Activated CD8-positive, alpha-beta memory T cell treated with anti-CD3 and anti-CD28 coated beads, Interleukin-2, amount 50 U/mL, for 4 hours (primary cell): ENCODE results near the gene IFNGR1.
"Not testable (repeated sequence)": the region's sequence is repeated elsewhere in the genome, so short reads cannot be mapped to it uniquely, and the experiment has no call there.

Source experiments
- DNase-seq: peaks from one replicate; pipeline ENCODE4 v3.0.0-alpha.2; 2020

Gene IFNGR1

DNA sequence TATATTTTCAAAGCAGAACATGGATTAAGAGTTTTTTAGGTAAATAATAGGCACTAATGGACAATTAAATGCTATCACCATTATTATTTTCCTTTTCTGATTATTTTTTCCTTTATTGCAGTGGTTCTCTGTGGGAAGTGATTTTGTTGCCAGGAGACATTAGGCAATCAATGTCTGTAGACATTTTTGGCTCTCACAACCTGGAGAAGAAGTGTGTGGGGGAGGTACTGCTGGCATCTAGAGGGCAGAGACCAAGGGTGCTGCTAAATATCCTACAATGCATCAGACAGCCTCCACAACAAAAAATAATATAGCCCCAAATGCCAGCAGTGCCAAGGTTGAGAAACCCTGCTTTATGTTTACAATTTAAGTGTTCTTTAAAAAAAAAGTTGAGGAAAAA is 8.3 kb downstream of the IFNGR1 start:
- DNase-seq, result no peak

DNA sequence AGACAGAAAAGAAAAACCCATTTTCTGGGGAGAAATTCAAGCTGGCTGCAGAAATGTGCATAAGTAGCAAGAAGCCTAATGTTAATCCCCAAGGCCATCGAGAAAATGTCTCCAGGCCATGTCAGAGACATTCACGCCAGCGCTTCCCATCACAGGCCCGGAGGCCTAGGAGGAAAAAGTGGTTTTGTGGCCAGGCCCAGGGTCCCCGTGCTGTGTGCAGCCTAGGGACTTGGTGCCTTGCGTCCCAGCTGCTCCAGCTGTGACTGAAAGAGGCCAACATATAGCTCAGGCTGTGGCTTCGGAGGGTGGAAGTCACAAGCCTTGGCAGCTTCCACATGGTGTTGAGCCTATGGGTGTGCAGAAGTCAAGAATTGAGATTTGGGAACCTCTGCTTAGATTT is 10.9 kb downstream of the IFNGR1 start:
- no peak for DNase-seq

DNA sequence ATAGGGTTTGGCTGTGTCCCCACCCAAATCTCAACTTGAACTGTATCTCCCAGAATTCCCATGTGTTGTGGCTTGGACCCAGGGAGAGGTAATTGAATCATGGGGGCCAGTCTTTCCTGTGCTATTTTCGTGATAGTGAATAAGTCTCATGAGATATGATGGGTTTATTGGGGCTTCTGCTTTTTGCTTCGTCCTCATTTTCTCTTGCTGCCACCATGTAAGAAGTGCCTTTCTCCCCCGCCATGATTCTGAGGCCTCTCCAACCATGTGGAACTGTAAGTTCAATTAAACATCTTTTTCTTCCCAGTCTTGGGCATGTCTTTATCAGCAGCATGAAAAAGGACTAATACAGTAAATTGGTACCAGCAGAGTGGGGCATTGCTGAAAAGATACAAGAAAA is 11.7 kb downstream of the IFNGR1 start:
- DNase-seq, result not testable (repeated sequence)

DNA sequence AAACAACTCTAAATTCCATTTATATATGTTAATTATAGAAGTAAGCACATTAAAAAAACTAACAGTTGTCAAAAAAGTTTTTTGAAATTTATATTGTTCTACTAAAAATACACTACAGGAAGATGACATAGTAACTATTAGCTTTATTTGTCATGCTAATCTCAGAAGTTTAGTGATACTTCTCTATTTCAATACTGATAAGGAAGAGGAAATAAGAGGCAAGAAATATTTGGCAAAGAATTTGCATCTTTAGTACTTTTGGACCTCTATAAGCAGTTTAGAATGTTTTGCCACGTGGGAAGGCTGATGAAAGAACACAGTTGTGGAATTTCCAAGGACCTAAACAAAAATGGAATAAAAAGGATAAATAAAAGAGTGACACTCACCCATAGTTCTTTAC is 12.6 kb downstream of the IFNGR1 start:
- DNase-seq, result no peak

DNA sequence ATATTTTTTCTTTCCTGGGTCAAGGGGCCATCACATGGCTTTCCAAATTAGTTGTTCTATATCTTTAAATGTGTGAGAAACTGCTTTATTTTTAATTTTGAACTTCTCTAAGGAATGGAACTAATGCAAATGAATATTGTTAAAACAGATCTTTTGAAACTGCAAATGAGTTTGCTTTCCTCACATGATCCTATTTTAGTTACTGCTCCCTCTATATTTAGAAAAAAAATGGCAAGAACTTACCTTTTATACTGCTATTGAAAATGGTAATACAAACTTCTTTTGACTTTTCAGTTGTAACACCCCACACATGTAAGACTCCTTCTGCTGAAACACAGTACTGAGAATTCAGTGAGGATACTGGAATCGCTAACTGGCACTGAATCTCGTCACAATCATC is 15.9 kb downstream of the IFNGR1 start:
- DNase-seq, result no peak

DNA sequence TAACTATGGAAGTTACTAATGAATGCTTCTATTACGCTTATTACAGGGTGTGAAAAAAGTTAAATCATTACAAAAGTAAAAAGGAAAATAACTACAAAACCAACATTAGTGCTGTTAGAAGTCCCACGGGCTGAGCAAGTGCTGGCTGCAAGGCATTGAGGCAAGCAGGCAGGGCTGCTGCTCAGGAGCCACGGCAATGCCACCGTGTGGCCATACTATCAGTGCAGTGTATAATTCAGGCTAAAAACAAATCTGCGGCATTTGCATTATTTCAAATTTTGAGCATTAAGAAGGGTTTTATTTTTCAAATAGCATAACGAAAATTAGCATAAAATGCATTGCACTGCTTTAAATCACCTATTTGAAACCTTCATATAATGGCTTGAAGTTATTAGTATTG is 17.1 kb downstream of the IFNGR1 start:
- no peak for DNase-seq

DNA sequence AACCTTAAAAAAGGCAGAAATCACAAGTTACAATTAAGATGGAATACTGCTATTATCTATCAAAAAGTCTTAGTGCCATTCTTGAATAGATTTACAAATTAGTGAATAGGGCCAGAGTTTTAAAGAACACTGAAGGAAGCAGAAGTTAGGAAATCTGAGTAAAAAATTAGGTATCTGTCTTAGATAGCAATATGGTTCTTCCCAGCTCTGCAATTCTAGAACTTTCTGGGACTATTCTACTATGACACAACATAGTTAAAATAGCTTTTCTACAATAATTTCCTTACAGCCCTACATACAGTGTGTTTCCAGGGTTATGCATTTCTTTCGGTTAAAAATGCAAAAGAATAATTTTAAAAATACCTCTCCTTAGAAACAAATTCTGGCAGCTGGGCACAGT is 18.2 kb downstream of the IFNGR1 start:
- no peak for DNase-seq

DNA sequence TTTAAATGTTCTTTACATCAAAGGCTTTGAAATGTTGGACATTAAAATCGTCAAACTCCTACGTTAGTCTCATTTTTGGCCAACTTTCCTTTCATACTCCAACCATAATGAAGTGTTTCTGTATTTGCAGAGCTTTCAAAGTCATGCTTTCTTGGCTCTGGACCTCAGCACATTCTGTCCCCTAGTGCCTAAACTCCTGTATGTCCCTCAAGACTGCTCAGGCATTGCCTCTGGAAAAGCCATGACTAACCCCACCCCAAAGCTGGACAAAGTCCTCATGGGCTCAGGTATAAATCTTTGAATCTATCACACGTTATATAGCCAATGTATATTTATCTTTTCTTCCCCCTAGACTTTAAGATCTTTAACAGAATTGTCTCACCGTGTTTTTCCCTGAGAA is 18.9 kb downstream of the IFNGR1 start:
- no peak for DNase-seq

DNA sequence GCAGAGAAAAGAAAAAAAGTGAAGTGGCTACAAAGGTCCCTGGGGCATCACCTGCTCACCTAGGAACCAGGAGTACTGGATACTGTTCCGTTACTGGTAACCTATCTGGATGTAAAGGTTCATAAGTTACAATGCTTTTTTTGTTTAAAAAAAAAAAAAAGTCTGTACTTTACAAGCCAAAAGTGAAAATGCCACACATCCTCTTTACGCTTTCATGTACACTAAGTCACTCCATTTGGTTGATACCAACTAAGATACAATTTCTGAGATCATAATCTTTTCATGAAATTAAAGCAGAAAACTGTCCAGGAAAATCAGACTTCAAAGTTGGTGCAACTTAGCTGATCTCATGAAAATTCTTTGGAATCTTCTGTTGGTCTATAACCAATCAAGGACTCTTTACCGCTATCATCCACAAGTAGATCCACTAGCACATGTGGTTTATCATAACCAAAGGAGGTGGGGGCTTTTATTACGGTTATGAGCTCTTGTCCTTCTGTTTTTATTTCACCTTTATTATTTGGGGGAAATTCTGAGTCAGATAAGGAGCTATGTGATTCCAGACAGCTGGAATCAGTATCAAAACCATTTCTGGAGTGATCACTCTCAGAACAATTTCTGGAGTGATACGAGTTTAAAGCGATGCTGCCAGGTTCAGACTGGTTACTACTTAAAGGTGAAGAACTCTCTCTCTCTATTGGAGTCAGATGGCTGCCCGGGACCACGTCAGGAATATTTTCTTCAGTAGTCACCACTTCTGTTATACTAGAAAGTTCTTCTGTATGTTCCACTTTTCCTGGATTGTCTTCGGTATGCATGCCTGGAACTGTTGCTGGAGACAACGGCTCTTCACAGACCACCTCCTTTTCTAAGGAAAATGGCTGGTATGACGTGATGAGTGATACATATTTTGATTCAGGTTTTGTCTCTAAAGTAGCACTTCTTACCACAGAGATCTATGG is 21.2 kb downstream of the IFNGR1 start:
- DNase-seq, result no peak

DNA sequence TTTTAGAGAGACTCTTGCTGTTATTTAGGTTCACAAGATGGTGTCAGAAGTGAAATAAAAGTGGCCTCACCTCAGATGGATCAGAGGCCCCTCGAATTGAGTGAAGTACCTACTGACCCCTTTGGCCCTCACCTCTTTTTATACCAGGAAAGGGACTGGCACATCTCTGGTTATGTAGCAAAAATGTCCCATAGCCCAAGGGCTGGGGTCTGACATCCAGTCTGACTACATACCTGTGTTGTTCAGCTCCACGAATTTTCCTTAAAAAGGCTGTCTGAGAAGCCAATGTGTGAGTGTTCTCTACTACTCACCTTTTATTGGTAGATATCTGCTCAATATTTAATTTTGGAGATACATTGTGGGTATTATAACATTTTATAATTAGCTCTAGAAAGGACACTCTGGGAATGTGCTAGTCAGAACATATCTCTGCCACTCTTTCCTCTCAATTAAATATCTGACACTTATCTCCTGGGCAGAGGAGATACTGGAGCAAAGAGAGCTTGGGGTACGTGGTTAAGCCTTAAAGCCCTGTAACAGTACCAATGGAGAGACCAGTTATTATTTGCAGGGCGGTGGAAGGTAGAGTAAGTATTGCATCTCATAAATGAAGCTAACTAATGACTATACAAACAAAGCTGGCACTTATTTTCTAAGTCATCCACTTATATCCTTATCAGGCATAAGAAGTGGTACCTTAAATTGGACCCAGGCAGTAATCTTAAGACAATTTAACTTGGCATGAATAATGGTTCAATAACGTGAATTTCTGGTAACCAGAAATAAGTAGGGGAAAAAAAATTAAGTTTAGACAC is 25.7 kb downstream of the IFNGR1 start:
- DNase-seq, result no peak

DNA sequence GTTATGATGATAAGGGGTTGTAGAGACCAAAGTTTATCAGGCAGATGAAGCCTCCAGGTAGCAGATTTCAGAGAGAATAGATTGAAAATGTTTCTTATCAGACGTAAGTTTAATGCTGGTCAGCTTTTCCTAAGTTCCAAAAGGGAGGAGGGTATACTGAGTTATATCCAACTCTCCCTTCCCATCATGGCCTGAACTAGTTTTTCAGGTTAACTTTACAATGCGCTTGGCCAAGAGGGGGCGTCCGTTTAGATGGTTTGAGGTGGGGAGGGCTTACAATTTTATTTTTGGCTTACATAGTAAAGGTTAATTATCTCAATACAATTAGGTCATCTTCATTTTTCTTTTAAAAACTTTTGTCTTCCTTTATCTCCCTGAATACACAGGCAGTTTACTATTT is 26.4 kb downstream of the IFNGR1 start:
- DNase-seq, result no peak

DNA sequence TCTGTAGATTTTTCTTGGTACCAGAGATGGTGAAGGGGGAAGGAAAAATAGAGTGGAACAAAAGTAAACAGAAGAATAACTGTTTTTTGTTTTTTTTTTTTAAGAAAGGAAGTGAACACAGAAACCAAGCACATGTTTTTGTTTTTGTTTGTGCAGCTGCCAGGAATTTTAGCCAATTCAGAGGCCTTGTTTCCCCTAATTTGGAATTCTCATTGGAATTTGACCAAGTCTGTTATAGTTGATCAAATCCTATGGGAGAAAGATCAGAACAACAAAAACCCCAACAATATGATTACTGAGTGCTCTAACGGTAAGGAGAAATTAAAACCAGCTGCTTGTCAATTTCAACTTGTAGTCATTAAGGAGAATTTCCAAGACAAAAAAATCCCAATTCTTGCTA is 27.5 kb downstream of the IFNGR1 start:
- no peak for DNase-seq

DNA sequence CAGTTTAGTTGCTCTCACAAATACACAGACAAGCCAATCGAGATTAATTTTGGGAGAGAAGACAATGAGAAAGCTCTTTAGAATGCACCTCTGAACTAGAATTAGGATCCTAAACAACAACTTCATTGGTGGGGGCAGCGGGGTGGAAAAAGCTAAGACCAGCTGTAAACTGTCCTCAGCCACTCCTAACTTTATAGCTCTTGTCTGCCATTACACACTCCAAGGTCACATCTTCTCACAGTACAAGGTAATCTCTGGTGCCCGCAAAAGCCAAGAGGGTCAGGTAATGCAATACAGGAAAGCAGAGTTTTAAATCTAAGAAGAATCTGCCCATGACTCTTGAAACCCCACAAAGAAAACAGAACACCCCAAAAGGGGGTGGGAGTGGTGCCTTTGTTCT is 27.9 kb downstream of the IFNGR1 start:
- no peak for DNase-seq

DNA sequence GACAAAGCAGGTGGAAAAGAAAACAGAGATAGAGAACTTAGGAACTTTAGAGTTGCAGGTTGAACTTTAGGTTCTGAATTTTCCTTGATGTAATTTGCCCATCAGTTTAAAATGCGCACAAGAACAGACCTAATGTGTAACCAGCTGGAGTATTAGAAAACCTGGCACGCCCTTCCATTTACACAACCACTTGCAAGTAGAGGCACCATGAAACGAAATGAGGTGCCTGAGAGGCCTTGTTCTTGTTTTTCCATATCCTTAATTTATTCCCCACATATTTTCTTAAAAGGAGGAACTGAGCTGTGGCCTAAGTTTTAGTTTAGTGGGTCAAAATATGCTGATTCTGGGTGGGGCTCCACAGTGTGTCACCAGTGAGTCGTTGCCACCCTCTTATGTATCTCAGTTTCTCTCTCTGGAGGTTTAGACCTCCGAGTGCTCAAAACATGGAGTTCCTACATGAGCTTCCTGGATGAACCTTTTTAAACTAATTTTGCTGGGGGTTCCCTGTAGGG is 28.5 kb downstream of the IFNGR1 start:
- no peak for DNase-seq

DNA sequence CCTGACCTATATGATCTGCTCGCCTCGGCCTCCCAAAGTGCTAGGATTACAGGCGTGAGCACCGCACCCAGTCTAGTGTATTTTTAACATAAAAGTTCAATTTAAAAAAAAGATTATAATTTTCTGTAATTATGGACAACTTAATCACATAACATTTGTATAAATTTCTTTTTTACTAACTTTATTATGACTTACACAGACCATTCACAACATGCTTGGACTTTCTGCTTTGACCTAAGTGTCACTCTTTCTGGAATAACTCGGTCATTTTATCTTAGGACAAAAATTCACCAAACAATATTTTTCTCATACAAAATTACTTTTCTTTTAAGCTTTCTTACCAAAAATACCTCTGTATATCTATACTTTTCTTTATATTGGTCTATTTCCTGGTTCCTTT is 30.3 kb downstream of the IFNGR1 start:
- DNase-seq, result no peak

DNA sequence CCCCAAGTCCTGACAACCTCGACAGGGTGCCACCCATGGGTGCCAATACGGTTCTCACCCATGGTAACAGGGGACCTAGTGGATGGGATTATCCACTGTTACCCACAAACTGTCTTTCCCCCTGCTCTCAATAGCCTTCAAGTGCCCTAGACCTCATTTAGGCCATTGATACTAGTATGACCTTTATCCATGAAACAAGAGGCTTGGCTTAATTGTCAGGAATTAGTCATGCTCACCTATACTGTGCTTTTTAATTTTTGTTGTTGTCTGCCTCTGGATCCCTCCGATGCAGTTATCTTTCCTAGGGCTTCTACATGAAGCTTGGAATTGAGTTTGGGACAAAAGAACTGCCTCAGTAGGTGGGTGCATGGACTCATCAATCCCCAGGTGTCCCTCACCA is 33.9 kb downstream of the IFNGR1 start:
- DNase-seq, result no peak

DNA sequence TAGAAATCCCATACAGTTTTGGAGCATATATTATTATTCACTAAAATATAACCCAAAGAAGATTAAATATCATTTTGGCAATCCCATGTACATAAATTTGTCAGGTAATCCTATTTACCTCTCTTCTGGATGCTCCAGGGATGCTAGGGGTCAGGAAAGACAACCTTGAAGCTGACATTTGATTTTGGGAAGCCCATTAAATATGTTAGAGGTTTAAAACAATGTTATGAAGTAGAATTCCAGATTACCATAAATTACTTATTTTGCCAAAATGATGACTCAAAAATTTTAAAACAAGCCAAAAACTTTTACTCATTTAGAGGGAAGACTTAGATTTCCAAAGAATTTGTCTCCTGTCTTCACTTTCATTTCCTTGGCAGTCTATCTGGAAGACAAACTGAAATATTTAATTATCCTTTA is 36.5 kb downstream of the IFNGR1 start:
- no peak for DNase-seq

DNA sequence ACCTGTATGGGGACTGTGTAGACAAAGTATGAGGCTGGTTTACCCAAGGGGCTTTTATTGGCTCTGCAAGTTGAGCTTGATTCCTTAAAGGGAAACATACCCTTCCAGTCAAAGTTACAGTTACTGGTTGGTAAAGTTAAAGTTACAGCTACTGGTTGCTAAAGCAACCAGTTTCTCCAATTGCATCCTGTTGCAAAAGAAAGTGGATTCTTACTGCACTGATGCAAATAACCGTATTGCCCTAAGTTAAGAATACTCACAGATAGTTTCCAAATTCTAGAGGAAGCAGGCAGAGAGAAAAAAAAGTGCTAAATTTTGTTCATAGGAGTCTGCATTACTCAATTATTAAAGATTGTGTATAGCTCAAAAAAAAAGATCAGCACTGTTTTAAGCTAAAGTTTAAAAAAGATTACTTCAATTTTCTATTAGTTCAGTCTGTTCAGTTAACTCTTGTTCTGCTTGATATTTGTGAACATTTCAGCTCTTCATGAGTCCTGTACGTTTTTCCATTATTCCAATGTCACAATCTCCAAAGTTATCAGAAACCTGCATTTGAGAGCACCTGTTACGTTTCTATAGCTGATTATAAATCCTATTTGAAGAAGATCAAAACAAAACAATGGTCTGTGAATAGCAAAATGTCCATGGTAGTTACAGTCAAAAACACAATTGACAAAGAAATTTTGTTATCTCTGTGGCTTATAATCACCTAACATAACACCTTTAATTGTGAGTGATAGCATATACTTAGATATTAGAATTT is 37.1 kb downstream of the IFNGR1 start:
- no peak for DNase-seq

DNA sequence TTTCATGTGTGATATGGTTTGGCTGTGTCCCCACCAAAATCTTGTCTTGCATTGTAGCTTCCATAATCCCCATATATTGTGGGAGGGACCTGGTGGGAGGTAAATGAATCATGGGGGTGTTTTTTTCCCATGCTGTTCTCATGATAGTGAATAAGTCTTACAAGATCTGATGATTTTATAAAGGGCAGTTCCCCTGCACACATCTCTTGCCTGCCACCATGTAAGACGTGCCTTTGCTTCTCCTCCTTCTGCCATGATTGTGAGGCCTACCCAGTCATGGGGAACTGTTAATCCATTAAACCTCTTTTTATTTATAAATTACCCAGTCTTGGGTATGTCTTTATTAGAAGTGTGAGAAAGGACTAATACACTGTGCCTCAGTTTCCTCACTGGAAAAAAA is 41.6 kb downstream of the IFNGR1 start:
- DNase-seq, result no peak

DNA sequence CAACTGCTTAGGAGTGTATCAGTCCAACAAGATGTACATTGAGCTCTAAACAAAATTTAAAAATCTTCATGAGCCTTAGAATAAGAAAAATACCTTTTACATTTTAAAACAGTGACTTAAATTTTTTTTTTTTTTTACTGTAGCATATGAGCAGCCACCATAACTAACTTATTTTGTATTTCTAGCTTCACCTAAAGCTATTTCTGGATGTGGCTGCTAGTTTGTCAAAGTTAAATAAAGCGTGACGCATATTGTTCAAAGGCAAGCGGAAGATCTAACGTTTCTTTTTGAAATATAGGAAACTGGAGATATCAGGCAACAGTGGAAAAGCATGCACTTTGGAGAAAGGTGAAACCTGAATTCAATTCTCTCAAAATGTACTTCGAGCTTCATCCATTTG is 42.5 kb downstream of the IFNGR1 start:
- no peak for DNase-seq

DNA sequence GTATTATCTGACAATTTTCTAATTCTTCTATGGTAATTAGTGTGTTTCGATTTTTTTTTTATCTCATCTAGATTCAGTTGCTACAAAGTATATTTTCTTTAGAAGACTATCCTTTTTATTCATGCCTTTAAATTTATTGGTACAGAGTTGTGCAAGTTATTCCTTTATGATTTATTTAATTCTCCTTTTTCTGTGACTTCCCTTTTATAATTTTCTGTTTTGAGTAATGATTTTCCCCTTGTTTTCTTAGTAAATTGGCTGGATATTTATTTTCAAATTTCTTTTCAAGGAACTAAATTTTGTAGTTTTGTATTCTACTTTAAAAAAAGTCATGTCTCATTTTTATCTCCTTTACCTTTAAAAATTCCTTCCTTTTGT is 43.3 kb downstream of the IFNGR1 start:
- no peak for DNase-seq

DNA sequence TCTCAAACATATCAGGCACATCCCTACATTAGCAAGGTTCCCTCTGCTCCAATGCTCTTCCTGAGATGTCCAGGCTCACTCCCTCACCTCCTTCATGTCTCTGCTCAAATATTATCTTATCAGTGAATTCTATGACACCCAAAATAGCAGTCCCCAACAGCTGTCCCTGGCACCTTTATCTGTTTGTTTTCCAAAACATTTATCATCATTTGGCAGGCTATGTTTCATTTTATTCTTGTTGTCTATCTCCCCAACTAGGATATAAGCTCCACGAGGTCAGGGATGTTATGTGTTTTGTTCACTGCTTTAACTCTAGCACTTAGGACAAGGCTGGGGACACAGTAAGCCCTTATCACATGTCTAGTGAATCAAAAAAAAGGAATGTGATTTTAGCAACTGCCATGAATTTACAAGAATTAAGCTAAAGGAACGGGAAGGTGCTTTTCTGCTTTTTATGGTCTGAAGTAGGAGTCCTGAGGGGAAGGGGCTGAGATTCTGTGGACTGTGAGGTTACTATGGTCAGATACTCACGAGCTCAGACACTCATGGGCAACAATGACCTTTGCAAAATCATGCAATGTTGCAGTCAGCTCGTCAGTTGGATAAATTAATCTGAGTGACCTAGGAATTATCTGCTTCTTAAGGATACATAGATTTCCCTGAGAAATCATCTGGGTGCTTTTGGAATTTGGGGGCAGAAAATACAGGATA is 43.9 kb downstream of the IFNGR1 start:
- DNase-seq, result no peak

DNA sequence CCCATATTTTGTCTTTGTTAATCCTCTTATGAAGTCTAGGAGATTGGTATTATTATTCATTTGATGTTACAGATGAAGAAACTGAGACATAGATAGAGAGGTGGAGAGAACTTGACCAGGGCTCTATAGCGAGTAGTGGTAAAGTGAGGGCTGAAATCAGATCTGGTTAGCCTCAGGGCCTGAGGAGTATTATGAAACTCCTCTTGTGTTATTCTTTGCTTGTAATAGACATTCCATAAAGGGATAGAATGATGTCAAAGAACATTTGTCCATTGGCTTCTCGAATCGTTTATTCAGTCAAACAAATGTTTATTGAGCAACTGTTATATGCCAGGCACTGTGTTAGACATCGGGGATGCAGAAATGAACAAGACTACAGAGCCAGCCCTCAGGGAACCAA is 45.7 kb downstream of the IFNGR1 start, which contains the start of gene IL22RA2:
Gene IL22RA2 (minus strand): TSS at position 144 of the 400 bp plus-strand sequence. CDS start 11,895 bp downstream, outside the sequence.
- no peak for DNase-seq
